Gastroesophageal sphincter (tissue), 3 donors: ENCODE measurements around the gene PANX2.

Experiments used
- POLR2A ChIP-seq, 2 donors: fragments of 450-650 bp; IDR thresholded peaks; one replicate each; pipeline ENCODE4 v1.6.1; 2017; ENCODE audit warnings: antibody characterized with exemption in 2 of 2, mild to moderate bottlenecking in 2 of 2, moderate library complexity in 1 of 2
- TF ChIP-seq, protein P1 (sequence below), 4 experiments: fragments of 200-600 bp in 2 of 4; fragments of 450-650 bp in 2 of 4; sonication (generic) in 1 of 4; IDR thresholded peaks; one replicate each; pipeline ENCODE4 v1.5.1; 2017 to 2019; ENCODE audit warnings: antibody characterized with exemption in 4 of 4, mild to moderate bottlenecking in 2 of 4, moderate library complexity in 2 of 4

DNA sequence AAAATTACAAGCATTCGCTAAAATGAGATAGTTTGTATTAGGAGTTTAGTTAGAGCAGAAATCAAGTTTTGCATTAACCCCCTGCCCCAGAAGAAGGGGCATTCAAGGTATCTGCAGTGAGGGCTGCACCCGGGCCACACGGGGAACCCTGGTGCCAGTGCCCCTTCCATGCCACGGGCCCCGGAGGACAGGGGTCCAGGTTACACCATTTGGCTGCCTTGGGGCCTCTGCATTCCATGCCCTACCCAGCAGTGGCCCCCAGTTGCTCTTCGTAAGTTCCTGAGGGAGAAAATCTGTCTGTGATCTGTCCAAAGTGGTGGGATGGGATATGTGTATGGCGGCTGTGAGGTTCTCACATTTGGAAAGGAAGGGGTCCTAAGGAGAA, 16.8 kb upstream of the PANX2 start:
- TF ChIP-seq, protein P1, sequence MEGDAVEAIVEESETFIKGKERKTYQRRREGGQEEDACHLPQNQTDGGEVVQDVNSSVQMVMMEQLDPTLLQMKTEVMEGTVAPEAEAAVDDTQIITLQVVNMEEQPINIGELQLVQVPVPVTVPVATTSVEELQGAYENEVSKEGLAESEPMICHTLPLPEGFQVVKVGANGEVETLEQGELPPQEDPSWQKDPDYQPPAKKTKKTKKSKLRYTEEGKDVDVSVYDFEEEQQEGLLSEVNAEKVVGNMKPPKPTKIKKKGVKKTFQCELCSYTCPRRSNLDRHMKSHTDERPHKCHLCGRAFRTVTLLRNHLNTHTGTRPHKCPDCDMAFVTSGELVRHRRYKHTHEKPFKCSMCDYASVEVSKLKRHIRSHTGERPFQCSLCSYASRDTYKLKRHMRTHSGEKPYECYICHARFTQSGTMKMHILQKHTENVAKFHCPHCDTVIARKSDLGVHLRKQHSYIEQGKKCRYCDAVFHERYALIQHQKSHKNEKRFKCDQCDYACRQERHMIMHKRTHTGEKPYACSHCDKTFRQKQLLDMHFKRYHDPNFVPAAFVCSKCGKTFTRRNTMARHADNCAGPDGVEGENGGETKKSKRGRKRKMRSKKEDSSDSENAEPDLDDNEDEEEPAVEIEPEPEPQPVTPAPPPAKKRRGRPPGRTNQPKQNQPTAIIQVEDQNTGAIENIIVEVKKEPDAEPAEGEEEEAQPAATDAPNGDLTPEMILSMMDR (IDR thresholded peaks at IDR 0.05) = no peak
- TF ChIP-seq POLR2A (IDR thresholded peaks at IDR 0.05) = no peak
